Cerebellar cortex (tissue), 1 donor: Measurements from ENCODE around the gene MYEOV.

Experiments
- DNase-seq: peaks from one replicate; pipeline ENCODE4 v3.0.0-alpha.2; 2015; ENCODE audit warnings: low spot score

The MYEOV gene

GRCh38 chr11:69265911-69266510 is 27.9 kb upstream of the MYEOV start:
- no peak for DNase-seq

- no peak for DNase-seq
Measured at GRCh38 chr11:69267395-69267805, 26.6 kb upstream of the MYEOV start.

GRCh38 chr11:69268911-69269310 is 25.0 kb upstream of the MYEOV start:
- DNase-seq: no peak

- no peak for DNase-seq
Measured at GRCh38 chr11:69269388-69269787, 24.6 kb upstream of the MYEOV start.

GRCh38 chr11:69269926-69270697 is 23.8 kb upstream of the MYEOV start:
- no peak for DNase-seq

- DNase-seq: no peak
Measured at GRCh38 chr11:69270941-69271340, 23.0 kb upstream of the MYEOV start.

- no peak for DNase-seq
Measured at GRCh38 chr11:69272055-69272454, 21.9 kb upstream of the MYEOV start.

GRCh38 chr11:69272831-69273485 is 21.0 kb upstream of the MYEOV start:
- DNase-seq: no peak

- no peak for DNase-seq
Measured at GRCh38 chr11:69273571-69273970, 20.4 kb upstream of the MYEOV start.

GRCh38 chr11:69274531-69275016 is 19.4 kb upstream of the MYEOV start:
- no peak for DNase-seq

- DNase-seq: no peak
Measured at GRCh38 chr11:69275178-69275577, 18.8 kb upstream of the MYEOV start.

- no peak for DNase-seq
Measured at GRCh38 chr11:69276165-69276564, 17.8 kb upstream of the MYEOV start.

GRCh38 chr11:69277074-69277809 is 16.7 kb upstream of the MYEOV start:
- DNase-seq: no peak

- no peak for DNase-seq
Measured at GRCh38 chr11:69278091-69278867, 15.7 kb upstream of the MYEOV start.

- DNase-seq: no peak
Measured at GRCh38 chr11:69280451-69280850, 13.5 kb upstream of the MYEOV start.

GRCh38 chr11:69280994-69281393 is 13.0 kb upstream of the MYEOV start:
- DNase-seq: no peak

GRCh38 chr11:69283446-69283845 is 10.5 kb upstream of the MYEOV start:
- no peak for DNase-seq

GRCh38 chr11:69284081-69284511 is 9.9 kb upstream of the MYEOV start:
- DNase-seq: no peak

GRCh38 chr11:69285091-69285490 is 8.9 kb upstream of the MYEOV start:
- DNase-seq: no peak

GRCh38 chr11:69285766-69286165 is 8.2 kb upstream of the MYEOV start:
- no peak for DNase-seq
